ENCODE results near the gene PIK3AP1. TPM values are rescaled to one million over a fixed set of nuclear protein-coding genes. Genes with fewer than 3 reads are reported as not detected.
"Not testable (repeated sequence)": the region's sequence is repeated elsewhere in the genome, so short reads cannot be mapped to it uniquely, and the experiment has no call there.

The PIK3AP1 gene
- total RNA-seq, 1 donor from 2014 or later: 9.6 TPM

DNA sequence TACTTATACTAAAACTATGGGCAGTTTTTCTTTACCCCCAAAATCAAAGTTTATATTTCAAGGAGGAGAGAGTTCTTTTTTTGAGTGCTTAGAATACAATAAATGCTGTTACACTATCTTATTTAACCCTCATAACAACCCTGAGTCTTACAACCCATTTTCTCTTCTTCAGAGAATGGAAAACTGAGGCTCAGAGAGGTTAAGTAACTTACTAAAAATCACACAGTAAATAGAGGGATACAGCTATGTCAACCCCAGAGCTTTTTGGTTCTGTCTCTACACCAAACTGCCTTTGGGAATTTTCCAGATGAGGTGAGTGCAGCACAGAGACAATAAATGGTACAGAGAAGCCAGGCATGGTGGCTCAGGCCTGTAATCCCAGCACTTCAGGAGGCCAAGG lies 25.6 kb upstream of the PIK3AP1 start:
- intact Hi-C loops (cut with micrococcal nuclease): no loop called here
- no peak overlapping the region for H3K27ac Mint-ChIP-seq
- no peaks in the 10 kb centered on the region for H3K9me3 Mint-ChIP-seq
- no peak overlapping the region for H3K4me3 Mint-ChIP-seq
- no peaks in the 10 kb centered on the region for H3K36me3 Mint-ChIP-seq (ENCODE audit: low read depth)
- no peak for DNase-seq
- peaks cover 2% of the 10 kb centered on the region for H3K27me3 Mint-ChIP-seq
- peaks cover 10% of the 10 kb centered on the region for H3K4me1 Mint-ChIP-seq

DNA sequence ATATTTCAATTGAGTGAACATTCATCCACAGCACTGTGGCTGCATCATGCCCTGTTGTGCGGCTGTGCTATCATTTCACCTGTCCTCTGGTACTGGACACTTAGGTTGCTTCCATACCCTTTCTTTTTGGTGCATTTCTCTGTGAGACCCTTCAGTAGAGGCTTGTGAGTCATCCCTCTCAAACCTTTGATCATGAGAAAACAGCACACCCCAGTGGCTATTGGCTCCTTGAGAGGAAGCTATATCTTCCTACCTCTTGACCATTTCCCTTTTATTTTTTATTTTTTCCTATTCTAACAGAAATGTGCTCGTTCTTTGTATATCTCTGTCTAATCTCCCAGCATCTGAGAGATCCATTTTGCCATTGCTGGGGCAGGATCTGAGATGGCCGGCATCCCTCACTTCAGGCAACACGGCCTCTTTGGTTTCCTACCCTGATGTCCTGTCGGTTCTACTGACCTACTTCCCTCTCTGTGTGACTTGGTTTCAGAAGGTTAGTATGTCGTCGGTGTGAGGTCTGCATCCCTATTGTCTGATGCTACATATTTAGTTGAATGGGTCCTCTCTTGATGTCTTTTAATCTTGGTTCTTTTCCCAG lies 23.8 kb upstream of the PIK3AP1 start:
- H3K9me3 Mint-ChIP-seq: no peaks in the 10 kb centered on the region
- no peak for DNase-seq
- H3K4me3 Mint-ChIP-seq: no peak overlapping the region
- H3K27me3 Mint-ChIP-seq: peaks cover 2% of the 10 kb centered on the region
- H3K27ac Mint-ChIP-seq: no peak overlapping the region
- no peaks in the 10 kb centered on the region for H3K36me3 Mint-ChIP-seq (ENCODE audit: low read depth)
- H3K4me1 Mint-ChIP-seq: peaks cover 10% of the 10 kb centered on the region
- intact Hi-C loops (cut with micrococcal nuclease): no loop called here

DNA sequence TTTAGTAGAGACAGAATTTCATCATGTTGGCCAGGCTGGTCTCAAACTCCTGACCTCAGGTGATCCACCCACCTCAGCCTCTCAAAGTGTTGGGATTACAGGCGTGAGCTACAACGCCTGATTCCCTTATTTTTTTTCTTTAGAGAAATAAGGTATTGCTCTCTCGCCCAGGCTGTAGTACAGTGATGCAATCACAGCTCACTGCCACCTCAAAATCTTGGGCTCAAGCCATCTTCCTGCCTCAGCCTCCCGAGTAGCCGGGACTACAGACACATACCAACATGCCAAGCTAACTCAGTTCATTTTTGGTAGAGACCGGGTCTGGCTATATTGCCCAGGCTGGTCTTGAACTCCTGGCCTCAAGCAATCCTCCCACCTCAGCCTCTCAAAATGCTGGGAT lies 21.2 kb upstream of the PIK3AP1 start:
- H3K27ac Mint-ChIP-seq; H3K36me3 Mint-ChIP-seq (ENCODE audit: low read depth); H3K4me3 Mint-ChIP-seq; H3K4me1 Mint-ChIP-seq; H3K9me3 Mint-ChIP-seq; intact Hi-C loops (cut with micrococcal nuclease); H3K27me3 Mint-ChIP-seq; DNase-seq: not testable (repeated sequence)

DNA sequence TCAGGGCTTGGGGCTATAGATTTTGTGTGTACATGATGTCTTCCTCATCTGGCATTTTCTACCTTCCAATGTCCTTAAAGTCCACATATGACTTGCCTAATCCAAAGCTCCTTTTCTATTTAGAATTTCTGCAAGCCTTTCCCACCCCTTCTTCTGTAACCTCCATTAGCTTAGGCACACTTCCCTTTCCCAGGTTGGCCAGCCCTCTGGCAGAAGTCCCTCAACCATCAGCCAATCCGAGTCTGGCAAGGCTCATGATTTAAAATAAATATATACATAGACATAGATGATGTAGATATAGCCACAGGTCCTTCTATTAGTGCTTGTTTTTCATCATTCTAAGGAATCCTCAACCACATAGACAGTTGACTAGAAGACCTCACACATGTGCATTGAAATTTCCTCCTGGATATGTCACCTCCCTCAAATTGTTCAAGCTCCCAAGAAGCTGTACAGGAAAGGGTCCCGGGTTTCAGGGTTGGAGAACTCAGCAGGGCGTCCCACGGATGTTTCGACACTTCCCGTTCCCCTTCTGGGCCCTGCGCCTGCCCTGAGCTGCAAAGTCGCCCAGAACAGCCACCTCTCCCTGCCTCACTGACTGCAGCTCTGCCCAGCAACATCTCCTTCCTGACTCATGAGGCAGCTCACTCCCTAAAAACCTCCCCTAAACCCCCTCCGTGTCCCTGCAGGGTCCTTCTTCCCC lies 20.4 kb upstream of the PIK3AP1 start:
- intact Hi-C loops (cut with micrococcal nuclease): no loop called here
- Mint-ChIP-seq H3K27ac (no peak overlapping the region), H3K36me3 (ENCODE audit: low read depth) (no peaks in the 10 kb centered on the region), H3K4me3 (no peak overlapping the region), H3K4me1 (no peaks in the 10 kb centered on the region), H3K9me3 (no peaks in the 10 kb centered on the region), H3K27me3 (peaks cover 10% of the 10 kb centered on the region)
- DNase-seq: no peak

DNA sequence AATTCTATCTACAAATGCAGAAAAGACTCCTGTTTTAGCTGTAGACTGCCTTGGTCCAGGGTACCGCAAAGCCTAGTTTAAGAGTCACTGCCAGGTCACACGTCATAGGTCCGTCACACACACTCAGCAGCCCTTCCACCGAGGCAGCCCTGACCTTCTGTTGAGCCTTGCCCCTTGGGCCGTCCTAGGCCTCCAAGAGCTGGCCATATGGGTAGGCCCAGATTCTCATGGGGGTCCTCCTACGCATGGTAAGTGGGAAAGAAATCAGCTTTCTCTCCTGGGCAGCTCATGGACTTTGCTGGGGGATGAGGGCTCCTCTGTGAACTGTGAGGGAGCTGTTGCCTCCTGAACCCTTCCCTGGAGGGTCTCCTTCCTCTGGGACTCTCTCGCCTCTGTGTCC lies 19.8 kb upstream of the PIK3AP1 start:
- no peak for DNase-seq
- H3K4me1 Mint-ChIP-seq: no peaks in the 10 kb centered on the region
- H3K9me3 Mint-ChIP-seq: no peaks in the 10 kb centered on the region
- peaks cover 10% of the 10 kb centered on the region for H3K27me3 Mint-ChIP-seq
- intact Hi-C loops (cut with micrococcal nuclease): no loop called here
- H3K36me3 Mint-ChIP-seq (ENCODE audit: low read depth): no peaks in the 10 kb centered on the region
- no peak overlapping the region for H3K27ac Mint-ChIP-seq
- H3K4me3 Mint-ChIP-seq: no peak overlapping the region

DNA sequence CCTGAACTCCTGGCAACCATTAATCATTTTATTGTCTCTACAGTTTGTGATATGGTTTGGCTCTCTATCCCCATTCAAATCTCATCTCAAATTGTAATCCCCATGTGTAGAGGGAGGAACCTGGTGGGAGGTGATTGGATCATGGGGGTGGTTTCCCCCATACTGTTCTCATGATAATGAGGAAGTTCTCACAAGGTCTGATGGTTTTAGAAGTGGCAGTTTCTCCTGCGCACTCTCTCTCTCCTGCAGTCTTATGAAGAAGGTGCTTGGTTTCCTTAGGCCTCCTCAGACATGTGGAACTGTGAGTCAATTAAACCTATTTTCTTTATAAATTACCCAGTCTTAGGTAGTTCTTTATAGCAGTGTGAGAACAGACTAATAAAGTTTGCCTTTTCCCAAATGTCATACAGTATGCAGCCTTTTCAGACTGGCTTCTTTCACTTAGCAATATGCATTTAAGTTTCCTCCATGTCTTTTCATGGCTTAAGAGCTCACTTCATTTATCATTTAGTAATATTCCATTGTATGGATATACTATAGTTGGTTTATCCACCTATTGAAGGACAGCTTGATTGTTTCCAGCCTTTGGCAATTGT lies 17.1 kb upstream of the PIK3AP1 start:
- H3K27ac Mint-ChIP-seq; intact Hi-C loops (cut with micrococcal nuclease); H3K9me3 Mint-ChIP-seq; DNase-seq; H3K36me3 Mint-ChIP-seq (ENCODE audit: low read depth); H3K4me3 Mint-ChIP-seq; H3K4me1 Mint-ChIP-seq: not testable (repeated sequence)
- peaks cover 12% of the 10 kb centered on the region for H3K27me3 Mint-ChIP-seq

DNA sequence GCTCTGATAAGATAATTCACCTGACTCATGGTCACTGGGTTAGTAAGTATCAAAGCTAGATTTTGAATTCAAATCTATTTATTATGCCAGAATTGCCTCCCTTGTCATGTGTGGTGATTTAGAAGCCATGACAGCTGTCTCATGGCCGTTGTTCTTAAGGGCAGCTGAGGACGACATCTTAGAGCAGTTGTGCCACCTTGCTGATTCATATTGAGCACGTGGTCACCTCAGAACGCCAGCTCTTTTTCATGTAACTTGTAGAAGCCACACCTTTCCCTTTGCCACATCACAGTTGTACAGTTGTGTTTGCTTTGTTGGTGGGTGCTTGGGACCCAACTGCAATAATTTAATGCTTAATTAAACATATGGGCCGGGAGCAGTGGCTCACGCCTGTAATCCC lies 4.3 kb upstream of the PIK3AP1 start:
- DNase-seq: no peak
- Mint-ChIP-seq H3K4me1 (peaks cover 9% of the 10 kb centered on the region), H3K27ac (no peak overlapping the region), H3K27me3 (peaks cover 12% of the 10 kb centered on the region), H3K9me3 (no peaks in the 10 kb centered on the region), H3K36me3 (ENCODE audit: low read depth) (no peaks in the 10 kb centered on the region), H3K4me3 (no peak overlapping the region)
- intact Hi-C loops (cut with micrococcal nuclease): loop anchor here (10.0 kb wide), 1 partner anchor 140 kb away; the partner anchor contains the start of gene TM9SF3

DNA sequence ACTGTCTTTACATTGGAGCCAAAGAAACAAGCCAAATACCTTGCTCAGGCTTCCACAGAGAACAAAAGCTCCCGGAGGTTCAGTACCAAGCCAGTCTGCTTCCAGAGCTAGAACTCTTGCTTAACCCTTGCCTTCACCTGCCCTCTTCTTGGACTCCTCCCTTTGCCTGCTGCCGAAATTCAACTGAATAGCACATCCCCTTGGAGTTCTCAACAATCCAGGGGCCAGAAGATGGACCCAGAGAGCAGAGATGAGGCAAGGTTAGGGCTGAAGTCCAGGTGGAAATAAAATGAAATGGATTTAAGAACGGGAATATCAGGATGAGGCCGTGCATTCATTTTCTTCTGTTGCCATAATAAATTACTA lies 876 bp upstream of the PIK3AP1 start:
- intact Hi-C loops (cut with micrococcal nuclease): loop anchor here (2.0 to 10.0 kb wide), 3 partner anchors 78 to 136 kb away; partner anchors contain the start of gene TM9SF3

DNA sequence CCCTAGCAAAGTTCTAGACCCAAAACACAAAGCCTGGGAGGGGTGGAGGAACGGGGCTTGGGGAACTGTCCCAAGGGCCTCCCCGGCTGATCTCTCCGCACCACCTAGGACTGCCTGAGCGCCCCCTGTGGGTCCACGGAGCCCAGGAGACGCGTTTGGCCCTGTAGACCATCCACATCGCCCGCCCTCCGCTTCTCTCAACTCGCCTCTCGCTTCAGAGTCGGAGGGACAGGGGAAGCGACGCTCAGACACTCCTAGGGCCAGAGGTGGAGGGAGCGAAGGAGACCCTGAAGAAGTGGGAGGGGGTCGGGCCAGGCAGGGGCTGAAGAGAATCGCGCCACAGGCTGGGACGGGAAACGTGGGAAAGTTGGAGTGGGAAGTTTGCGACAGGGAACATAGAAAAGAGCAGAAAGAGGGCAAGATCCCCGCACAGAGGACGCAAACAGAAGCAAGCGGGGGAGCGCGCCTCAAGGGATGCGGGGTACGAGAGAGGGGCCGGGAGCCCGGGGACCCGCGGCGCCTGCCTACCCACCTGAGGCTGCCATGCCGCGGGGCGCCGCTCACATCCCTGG lies 378 bp downstream of the PIK3AP1 start:
- Mint-ChIP-seq H3K9me3 (no peaks in the 10 kb centered on the region), H3K36me3 (ENCODE audit: low read depth) (no peaks in the 10 kb centered on the region), H3K4me1 (peaks cover 22% of the 10 kb centered on the region), H3K27ac (peak overlapping the region; percentile 92), H3K27me3 (peaks cover 21% of the 10 kb centered on the region), H3K4me3 (peak overlapping the region; percentile 99)
- DNase-seq: peak; percentile 78
- intact Hi-C loops (cut with micrococcal nuclease): loop anchor here (2.0 to 10.0 kb wide), 3 partner anchors 77 to 135 kb away; partner anchors contain the start of gene TM9SF3

More for the DNA sequence above, 876 bp upstream of the PIK3AP1 start:
- DNase-seq: no peak
- peak overlapping the region; percentile 81 for H3K4me3 Mint-ChIP-seq
- H3K27me3 Mint-ChIP-seq: peaks cover 21% of the 10 kb centered on the region
- H3K9me3 Mint-ChIP-seq: no peaks in the 10 kb centered on the region
- no peaks in the 10 kb centered on the region for H3K36me3 Mint-ChIP-seq (ENCODE audit: low read depth)
- H3K4me1 Mint-ChIP-seq: peaks cover 22% of the 10 kb centered on the region
- H3K27ac Mint-ChIP-seq: peak overlapping the region; percentile 64

DNA sequence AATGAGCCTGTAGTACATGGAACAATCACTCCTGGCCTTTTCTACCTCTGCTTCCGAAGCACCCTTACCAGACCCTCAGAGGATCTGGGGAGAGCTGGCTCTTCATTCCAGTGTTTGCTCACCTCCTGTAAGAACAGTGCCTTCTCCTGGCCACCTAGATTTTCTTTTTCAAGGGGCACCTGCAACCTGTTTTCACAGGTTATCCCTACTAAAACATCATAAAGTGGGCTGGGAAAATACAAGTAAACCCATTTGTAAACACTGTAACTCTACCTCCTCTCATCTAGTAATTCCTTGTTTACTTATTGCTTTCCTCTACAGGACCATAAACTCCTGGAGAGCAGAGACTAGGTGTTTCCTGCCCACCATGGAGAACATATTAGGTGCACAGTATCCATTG lies 1.1 kb downstream of the PIK3AP1 start:
- H3K9me3 Mint-ChIP-seq: no peaks in the 10 kb centered on the region
- no peaks in the 10 kb centered on the region for H3K36me3 Mint-ChIP-seq (ENCODE audit: low read depth)
- intact Hi-C loops (cut with micrococcal nuclease): no loop called here
- H3K27me3 Mint-ChIP-seq: peaks cover 21% of the 10 kb centered on the region
- H3K27ac Mint-ChIP-seq: no peak overlapping the region
- no peak for DNase-seq
- H3K4me3 Mint-ChIP-seq: peak overlapping the region; percentile 99
- H3K4me1 Mint-ChIP-seq: peaks cover 22% of the 10 kb centered on the region

DNA sequence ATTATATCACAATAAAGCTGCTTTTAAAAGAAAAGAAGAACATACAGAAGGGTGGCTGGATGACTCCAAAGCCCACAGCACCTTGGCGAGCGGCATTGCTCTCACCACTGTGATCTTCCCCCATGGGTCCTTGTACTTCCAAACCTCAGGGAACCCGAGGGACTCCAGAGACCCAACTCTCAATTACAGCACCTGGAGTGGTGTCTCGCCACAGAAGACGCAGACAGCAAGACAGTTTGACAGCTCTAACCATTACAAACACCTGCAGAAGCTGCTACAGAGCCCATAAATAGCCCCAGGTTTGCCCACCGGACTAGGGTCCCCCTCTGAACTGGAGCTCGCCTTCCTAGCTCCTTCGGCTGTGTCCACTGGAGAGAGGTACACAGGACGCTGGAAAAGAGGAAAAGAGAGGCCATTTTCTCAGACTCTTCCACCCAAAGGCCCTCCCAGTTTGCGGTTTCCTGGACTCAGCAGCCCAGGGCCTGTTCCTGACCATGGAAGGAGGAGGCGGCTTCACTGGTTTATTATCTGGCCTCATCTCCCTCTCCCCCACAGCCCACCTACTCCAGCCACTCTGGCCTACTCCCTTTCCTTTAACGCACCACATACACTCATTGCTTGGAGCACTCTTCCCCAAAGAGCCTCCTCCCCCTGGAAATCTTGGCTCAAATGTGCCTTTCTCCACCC lies 1.9 kb downstream of the PIK3AP1 start:
- DNase-seq: no peak
- no peaks in the 10 kb centered on the region for H3K36me3 Mint-ChIP-seq (ENCODE audit: low read depth)
- peaks cover 21% of the 10 kb centered on the region for H3K27me3 Mint-ChIP-seq
- no peaks in the 10 kb centered on the region for H3K9me3 Mint-ChIP-seq
- no peak overlapping the region for H3K27ac Mint-ChIP-seq
- H3K4me1 Mint-ChIP-seq: peaks cover 22% of the 10 kb centered on the region
- intact Hi-C loops (cut with micrococcal nuclease): no loop called here
- H3K4me3 Mint-ChIP-seq: peak overlapping the region; percentile 99

DNA sequence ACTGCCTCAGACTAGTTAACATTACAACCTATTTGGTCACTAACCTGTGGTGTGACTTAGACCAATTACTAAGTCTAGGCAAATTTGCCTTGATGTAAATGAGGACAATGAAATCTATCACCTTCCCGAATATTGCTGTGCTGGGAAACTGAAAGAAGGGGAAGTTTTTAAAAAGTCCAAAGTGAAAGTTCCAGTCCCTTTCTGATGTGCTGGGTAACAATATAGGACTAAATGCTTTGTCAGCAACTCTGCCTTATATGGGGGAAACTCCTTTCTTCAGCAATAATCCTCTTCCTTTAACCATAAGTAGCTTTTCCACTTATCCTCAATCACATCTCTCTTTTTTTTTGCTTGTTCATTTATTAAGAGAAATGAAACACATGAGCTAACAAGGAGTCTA lies 3.9 kb downstream of the PIK3AP1 start:
- Mint-ChIP-seq H3K36me3 (ENCODE audit: low read depth) (no peaks in the 10 kb centered on the region), H3K27me3 (peaks cover 19% of the 10 kb centered on the region), H3K4me3 (no peak overlapping the region), H3K27ac (no peak overlapping the region), H3K4me1 (peaks cover 22% of the 10 kb centered on the region), H3K9me3 (no peaks in the 10 kb centered on the region)
- intact Hi-C loops (cut with micrococcal nuclease): no loop called here
- no peak for DNase-seq

DNA sequence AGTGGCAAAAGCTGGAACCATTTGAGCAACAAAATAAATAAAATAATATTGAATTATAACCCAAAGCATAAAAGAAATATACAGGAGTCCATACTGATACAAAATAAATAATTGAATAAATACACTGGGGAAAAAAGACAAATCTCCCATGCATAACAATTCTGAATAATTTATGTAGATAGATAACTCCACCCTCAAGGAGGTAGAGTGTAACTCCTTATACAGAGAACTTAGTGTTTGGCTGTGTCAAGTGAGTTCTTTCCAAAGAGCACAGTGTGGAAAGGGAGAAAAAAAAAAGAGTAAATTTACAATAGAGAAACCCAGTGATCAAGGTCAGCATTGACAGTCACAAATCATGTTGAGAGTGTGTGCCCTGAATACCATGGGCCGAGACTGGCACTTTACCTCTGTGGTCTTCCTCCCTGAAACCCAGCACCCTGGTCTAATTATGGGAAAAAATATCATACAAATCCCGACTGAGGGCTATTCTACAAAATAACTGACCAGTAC lies 5.5 kb downstream of the PIK3AP1 start:
- intact Hi-C loops (cut with micrococcal nuclease): no loop called here
- peaks cover 11% of the 10 kb centered on the region for H3K27me3 Mint-ChIP-seq
- no peak overlapping the region for H3K27ac Mint-ChIP-seq
- no peak overlapping the region for H3K4me3 Mint-ChIP-seq
- H3K4me1 Mint-ChIP-seq: peaks cover 15% of the 10 kb centered on the region
- H3K9me3 Mint-ChIP-seq: no peaks in the 10 kb centered on the region
- no peaks in the 10 kb centered on the region for H3K36me3 Mint-ChIP-seq (ENCODE audit: low read depth)
- no peak for DNase-seq

Data from activated CD4-positive, alpha-beta T cell treated with anti-CD3 and anti-CD28 coated beads, Interleukin-2, amount 10 ng/mL, durations not matched to agents 24 days and 14 days (primary cell).